Stimulated activated CD8-positive, alpha-beta memory T cell treated with anti-CD3 and anti-CD28 coated beads, Interleukin-7, amount 100 ng/mL, for 4 hours (primary cell): ENCODE results near the gene GAK.
"Not testable (repeated sequence)": the region's sequence is repeated elsewhere in the genome, so short reads cannot be mapped to it uniquely, and the experiment has no call there.

Source experiments
- DNase-seq, 2 donors: peaks; one replicate each; pipeline ENCODE4 v3.0.0-alpha.2; 2020; ENCODE audit warnings: low read depth in 2 of 2

GAK gene

GRCh38 chr4:952881-953573 lies 20.9 kb upstream of the GAK start:
- no peak for DNase-seq

DNA sequence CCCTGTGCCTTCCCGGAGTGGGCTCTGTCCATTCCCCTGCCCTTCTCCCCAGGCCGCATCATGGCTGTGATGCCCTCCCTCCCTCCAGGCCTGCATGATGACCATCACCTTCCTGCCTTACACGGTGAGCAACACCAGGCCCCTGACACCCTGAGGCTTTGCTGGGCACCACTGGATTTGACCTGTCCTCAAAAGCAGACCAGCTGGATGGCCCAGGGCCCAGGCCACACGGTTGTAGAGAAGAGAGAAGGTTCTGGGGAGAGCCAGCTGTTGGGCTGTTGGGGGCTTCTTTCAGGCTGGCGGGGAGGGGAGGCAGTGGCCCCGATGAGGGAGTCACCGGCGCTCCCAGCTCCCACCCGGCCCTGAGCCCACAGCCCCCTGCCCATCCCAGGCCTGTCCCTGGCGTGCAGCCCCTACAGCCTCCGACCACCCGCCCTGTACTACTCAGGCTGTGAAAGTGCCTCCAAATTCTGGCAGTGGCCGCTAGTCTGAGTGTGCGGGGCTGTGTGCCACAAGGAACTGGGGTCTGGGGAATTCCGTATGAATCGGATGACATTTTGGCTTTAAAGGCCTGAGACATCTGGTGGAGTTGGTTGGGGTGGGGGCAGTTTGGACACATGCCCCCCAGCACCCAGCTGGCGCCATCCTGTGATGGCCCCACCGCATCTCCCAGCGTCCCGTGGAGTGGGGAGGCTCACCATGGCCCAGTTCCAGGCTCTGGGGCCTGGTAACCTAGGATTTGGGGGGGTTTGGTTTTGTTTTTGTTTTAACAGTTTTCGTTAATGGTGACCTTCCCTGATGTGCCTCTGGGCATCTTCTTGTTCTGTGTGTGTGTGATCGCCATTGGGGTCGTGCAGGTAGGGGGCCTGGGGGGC lies 19.7 kb upstream of the GAK start:
- DNase-seq, result no peak

GRCh38 chr4:951186-951585 lies 19.1 kb upstream of the GAK start:
- DNase-seq, result no peak

DNA sequence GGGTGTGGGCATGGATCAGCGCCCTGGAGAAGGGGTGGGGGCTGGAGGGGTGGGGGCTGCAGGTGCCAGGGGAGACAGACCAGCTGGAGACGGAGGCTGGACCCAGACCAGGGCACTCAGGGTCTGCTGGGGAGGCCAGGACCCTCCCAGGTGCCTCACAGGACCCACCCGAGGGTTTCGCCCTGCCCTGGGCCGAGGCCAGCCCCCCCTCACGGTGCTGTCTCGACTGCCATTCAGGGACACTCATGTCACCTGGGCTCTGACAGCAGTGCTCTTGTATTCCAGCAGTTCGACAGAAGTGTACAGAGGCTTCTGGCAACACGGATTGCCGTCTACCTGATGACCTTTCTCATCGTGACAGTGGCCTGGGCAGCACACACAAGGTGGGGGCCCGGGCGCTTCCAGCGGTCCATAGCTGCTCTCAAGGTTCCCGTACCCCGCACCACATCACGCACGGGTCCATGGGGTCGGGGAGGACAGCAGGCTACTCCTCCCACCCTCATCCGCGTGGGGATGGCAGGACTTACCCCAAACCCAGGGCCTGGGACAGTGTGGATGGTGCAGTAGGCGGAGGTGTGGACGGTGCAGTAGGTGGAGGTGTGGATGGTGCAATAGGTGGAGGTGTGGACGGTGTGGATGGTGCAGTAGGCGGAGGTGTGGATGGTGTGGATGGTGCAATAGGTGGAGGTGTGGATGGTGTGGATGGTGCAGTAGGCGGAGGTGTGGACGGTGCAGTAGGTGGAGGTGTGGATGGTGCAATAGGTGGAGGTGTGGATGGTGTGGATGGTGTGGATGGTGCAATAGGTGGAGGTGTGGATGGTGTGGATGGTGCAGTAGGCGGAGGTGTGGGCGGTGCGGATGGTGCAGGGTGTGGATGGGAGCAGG lies 18.3 kb upstream of the GAK start:
- no peak for DNase-seq

GRCh38 chr4:949656-950055 lies 17.5 kb upstream of the GAK start:
- DNase-seq, result no peak

DNA sequence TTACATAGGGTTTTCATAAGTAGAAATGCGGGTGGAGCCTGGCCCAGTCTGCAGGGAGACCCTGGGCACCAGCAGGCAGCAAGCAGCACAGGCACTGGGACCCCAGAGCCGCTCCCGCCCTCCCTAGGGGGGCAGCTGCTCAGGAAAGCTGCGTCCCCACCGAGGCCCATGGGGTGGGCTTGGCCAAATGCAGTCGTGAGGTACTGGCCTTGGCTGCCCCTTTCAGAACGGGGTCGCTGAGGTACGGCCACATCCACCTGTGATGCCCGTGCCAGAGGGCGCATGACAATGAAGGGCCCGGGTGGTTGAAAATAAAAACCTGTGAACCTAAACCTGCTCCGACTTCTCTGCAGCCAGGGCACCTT lies 16.8 kb upstream of the GAK start:
- DNase-seq, result no peak

- DNase-seq, result no peak
Measured at GRCh38 chr4:948101-948935, 16.2 kb upstream of the GAK start.

DNA sequence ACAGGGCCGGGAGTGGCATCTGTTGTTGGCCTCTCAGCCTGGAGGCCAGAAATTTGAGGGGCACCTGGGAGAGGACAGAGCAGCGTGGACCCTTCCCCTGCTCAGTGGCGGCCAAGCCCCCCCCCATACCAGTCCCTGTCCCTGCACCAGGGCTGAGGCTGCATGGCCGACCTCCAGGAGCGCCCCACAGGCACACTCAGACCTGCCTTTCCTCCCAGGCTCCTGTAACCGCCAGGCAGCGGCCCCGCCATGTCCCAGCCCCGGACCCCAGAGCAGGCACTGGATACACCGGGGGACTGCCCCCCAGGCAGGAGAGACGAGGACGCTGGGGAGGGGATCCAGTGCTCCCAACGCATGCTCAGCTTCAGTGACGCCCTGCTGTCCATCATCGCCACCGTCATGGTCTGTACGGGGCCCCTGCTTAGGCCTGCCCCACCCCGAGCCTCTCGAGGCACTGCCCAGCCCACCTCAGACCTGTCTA lies 15.4 kb upstream of the GAK start:
- DNase-seq, result no peak

GRCh38 chr4:946517-947471 lies 14.7 kb upstream of the GAK start:
- no peak for DNase-seq

DNA sequence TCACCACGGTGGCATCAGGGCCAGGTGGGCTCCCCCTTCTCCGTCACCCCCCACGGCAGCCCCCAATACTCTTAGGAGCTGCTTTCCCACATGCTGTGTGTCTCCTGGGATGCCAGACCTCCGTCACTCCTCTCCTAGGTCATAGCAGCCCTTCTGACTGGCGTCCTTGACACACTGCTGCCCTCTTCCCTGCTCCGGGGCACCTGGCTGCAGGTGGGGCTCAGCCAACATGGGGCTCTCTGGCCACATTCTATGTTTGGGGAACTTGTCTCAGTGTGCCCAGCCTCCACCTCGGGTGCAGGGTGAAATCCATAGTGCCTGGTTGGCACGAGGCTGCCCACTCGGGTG lies 14.0 kb upstream of the GAK start:
- no peak for DNase-seq

GRCh38 chr4:945274-946102 lies 13.4 kb upstream of the GAK start:
- DNase-seq, result no peak

DNA sequence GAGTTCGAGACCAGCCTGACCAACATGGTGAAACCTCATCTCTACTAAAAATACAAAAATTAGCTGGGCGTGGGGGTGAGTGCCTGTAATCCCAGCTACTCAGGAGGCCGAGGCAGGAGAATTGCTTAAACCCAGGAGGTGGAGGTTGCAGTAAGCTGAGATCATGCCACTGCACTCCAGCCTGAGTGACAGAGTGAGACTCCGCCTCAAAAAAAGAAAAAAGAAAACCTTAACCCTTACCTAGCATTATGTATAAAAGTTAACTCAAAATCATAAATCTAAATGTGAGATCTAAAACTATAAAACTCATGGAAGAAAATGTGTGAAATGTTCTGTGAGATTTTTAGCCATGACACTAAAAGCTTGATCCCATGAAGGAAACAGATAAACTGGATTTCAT lies 7.4 kb upstream of the GAK start:
- not testable (repeated sequence) for DNase-seq

- no peak for DNase-seq
Measured at GRCh38 chr4:932713-933070, 576 bp upstream of the GAK start.

DNA sequence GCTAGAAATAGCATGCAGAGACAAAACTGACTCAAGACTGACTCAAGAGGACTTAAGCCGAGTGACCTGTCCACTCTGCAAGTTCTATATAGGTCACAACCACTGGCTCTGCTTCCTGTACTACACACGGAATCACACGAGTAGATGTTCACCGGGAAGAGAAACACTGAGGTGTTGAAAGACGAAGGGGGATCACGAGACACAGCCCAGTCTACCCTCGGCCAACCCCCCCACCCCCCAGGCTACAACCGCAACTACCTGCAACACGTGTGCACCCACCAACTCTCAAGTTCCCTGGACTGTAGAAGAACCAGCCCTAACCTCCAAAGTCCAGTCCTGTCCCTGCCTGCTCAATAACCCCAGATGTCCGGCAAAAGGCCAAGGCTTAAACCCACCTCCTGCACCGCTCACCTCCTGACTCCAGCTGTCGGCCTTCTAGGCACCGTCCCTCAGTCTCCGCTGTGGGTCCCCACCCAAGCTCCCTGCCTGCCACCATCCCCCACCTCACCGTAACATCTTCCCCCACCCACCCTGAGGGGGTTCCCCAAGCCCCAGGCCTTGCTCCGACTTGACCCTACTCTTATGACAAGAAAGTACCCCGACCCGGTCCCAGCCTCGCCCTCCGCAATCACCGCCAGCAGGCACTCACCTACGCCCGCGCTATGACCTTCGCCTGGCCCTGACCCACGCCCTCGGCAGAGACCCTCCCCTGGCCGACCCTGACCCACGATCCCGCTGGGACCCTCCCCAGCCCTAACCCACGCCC lies 739 bp downstream of the GAK start:
- DNase-seq, result no peak

DNA sequence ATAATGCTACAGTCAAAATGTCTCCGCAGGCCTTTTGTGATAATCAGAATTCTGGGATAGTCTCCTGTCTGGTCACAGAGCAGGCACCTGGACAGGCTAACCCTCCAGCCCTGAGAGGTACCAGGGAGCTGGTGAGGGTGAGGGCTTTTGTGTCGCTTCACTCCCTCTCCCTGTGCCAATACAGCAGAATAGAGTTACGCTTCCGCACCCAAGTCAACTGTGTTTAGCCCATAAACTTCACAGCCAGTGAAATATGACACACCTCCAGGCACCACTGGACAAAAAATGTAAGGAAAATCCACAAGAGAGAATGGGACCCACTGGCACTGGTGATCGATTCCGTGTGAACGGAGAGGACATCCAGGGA lies 1.3 kb downstream of the GAK start:
- DNase-seq, result no peak

- no peak for DNase-seq
Measured at GRCh38 chr4:930028-930551, 2.0 kb downstream of the GAK start.

GRCh38 chr4:929096-929765 lies 2.9 kb downstream of the GAK start:
- no peak for DNase-seq

DNA sequence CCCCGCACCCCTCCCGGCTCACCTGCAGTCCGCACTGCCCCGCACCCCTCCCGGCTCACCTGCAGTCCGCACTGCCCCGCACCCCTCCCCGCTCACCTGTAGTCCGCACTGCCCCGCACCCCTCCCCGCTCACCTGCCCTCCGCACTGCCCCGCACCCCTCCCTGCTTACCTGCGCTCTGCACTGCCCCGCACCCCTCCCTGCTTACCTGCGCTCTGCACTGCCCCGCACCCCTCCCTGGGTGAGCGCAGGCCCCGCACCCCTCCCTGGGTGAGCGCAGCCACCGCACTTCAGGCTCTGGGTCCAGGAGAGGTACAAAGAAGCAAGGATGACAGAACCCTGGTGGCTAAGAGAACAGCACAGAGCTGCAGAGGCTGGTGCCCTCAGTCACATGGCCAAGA lies 4.5 kb downstream of the GAK start:
- not testable (repeated sequence) for DNase-seq
